Gastroesophageal sphincter (tissue), 4 donors: ENCODE results near the gene RAC2. TPM values are rescaled to one million over a fixed set of nuclear protein-coding genes. Genes with fewer than 3 reads are reported as not detected.

Source experiments
- ATAC-seq: fragments of 150-250 bp; one replicate; pipeline ENCODE4 v1.9.1; 2016; ENCODE audit warnings: mild to moderate bottlenecking, moderate library complexity
- H3K27ac ChIP-seq, 4 donors: fragments of 200-600 bp; sonication (generic) in 3 of 4; 1 replicate in 3 of 4; 2 replicates in 1 of 4; pipeline ENCODE4 v1.5.1; 2016 to 2019
- H3K27me3 ChIP-seq: fragments of 200-600 bp; sonication (generic); one replicate; pipeline ENCODE4 v1.5.1; 2019
- H3K36me3 ChIP-seq, 2 donors: fragments of 200-600 bp; sonication (generic); one replicate each; pipeline ENCODE4 v1.5.1; 2019; ENCODE audit warnings: control low read depth in 1 of 2
- H3K4me1 ChIP-seq, 3 donors: fragments of 200-600 bp; sonication (generic); 1 replicate in 2 of 3; 2 replicates in 1 of 3; pipeline ENCODE4 v1.5.1; 2016 to 2019; ENCODE audit warnings: control low read depth in 2 of 3
- H3K4me3 ChIP-seq, 2 donors: fragments of 200-600 bp; sonication (generic); one replicate each; pipeline ENCODE4 v1.5.1; 2019; ENCODE audit warnings: mild to moderate bottlenecking in 1 of 2, moderate library complexity in 1 of 2
- H3K9me3 ChIP-seq, 3 donors: fragments of 200-600 bp; sonication (generic); one replicate each; pipeline ENCODE4 v1.5.1; 2017 to 2019; ENCODE audit warnings: control low read depth in 2 of 3
- CTCF ChIP-seq, 4 experiments: fragments of 200-600 bp in 2 of 4; fragments of 450-650 bp in 2 of 4; sonication (generic) in 1 of 4; IDR thresholded peaks; one replicate each; pipeline ENCODE4 v1.5.1; 2017 to 2019; ENCODE audit warnings: antibody characterized with exemption in 4 of 4, mild to moderate bottlenecking in 2 of 4, moderate library complexity in 2 of 4
- EP300 ChIP-seq: sonication (generic); formaldehyde crosslinking; IDR thresholded peaks from one replicate; pipeline ENCODE4 v1.6.1; 2017; ENCODE audit warnings: antibody characterized with exemption, mild to moderate bottlenecking
- POLR2A ChIP-seq, 2 donors: fragments of 450-650 bp; IDR thresholded peaks; one replicate each; pipeline ENCODE4 v1.6.1; 2017; ENCODE audit warnings: antibody characterized with exemption in 2 of 2, mild to moderate bottlenecking in 2 of 2, moderate library complexity in 1 of 2
- POLR2AphosphoS5 ChIP-seq: sonication (generic); formaldehyde crosslinking; IDR thresholded peaks from one replicate; pipeline ENCODE4 v1.6.1; 2017; ENCODE audit warnings: antibody characterized with exemption
- WGBS, 2 donors: methylation state at CpG; one replicate each; pipeline ENCODE4 v1.1.5; 2018; ENCODE audit warnings: low coverage in 1 of 2; 5-methylcytosine and 5-hydroxymethylcytosine counted together
- total RNA-seq, 4 donors: library from RNA; depleted of rRNA; stranded (reverse); fragments of >200 nt; gene quantifications; one replicate each; pipeline ENCODE4 v1.1.0, GENCODE V29; 2016

Gene RAC2
- total RNA-seq, 4 donors from 2014 or later: 2.0 to 11.3 (median 6.4) TPM

DNA sequence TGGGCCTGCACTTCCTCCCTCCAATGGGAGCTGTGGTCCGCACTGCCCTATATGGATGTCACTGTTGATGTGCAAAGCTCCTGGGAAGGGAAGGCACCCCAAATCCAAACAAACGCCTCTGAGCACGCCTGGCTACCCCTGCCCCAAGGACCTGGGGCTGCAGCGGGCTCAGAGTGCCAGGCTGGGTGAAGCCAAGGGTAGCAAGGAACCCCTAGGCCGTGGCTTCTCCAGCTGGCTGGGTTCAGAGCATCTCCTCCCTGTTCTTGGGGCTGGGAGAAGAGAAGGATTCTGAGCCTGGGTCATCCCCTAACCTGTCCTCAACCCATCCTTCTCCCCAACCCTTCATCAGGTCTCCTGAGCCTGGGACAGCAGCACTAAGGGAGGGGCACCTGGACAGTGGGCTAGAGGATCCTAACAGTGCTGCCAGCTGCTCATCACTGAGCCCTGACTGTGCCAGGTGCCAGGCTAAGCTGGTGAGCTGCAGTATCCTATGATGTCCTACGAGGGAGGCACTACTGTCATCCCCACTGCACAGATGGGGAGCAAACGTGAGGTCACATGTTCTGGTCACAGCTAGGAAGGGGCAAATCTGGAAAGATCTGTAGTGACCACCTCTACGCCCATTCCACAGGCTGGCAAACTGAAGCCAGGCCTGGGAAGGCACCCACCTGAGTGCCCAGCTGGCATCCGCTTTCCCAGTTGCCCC, 34.8 kb downstream of the RAC2 start:
- TF ChIP-seq CTCF (IDR thresholded peaks at IDR 0.05) (no peak), POLR2AphosphoS5 (no peak), EP300 (no peak), POLR2A (IDR thresholded peaks at IDR 0.05) (no peak)
- no peak for ATAC-seq
- 80 to 87% methylated on average over 3 of the region's 9 CpGs for WGBS, 2 donors
- no peak overlapping the region for H3K27ac ChIP-seq
- peaks cover 41% of the 10 kb centered on the region for H3K27me3 ChIP-seq
- no peak overlapping the region for H3K4me3 ChIP-seq
- H3K9me3 ChIP-seq: no peaks in the 10 kb centered on the region
- peaks cover 0 to 4% (median 0%) of the 10 kb centered on the region in 3 donors for H3K4me1 ChIP-seq
- no peaks in the 10 kb centered on the region for H3K36me3 ChIP-seq

- Histone ChIP-seq H3K4me1 (peaks cover 0 to 4% (median 0%) of the 10 kb centered on the region in 3 donors), H3K36me3 (no peaks in the 10 kb centered on the region), H3K27ac (no peak overlapping the region), H3K4me3 (no peak overlapping the region), H3K9me3 (no peaks in the 10 kb centered on the region), H3K27me3 (peaks cover 34% of the 10 kb centered on the region)
- no CpG with 5 or more reads among the region's 7 CpGs for WGBS, 2 donors
- TF ChIP-seq EP300 (no peak), CTCF (IDR thresholded peaks at IDR 0.05) (no peak), POLR2AphosphoS5 (no peak), POLR2A (IDR thresholded peaks at IDR 0.05) (no peak)
- ATAC-seq: no peak
Observed at GRCh38 chr22:37208401-37209139, 35.5 kb downstream of the RAC2 start.

- Histone ChIP-seq H3K27me3 (peaks cover 28% of the 10 kb centered on the region), H3K4me1 (peaks cover 0 to 4% (median 0%) of the 10 kb centered on the region in 3 donors), H3K9me3 (no peaks in the 10 kb centered on the region), H3K4me3 (no peak overlapping the region), H3K27ac (no peak overlapping the region), H3K36me3 (no peaks in the 10 kb centered on the region)
- no peak for ATAC-seq
- TF ChIP-seq EP300 (no peak), POLR2A (IDR thresholded peaks at IDR 0.05) (no peak), CTCF (IDR thresholded peaks at IDR 0.05) (no peak), POLR2AphosphoS5 (no peak)
- 90 to 92% methylated on average over 2 of the region's 7 CpGs for WGBS, 2 donors
Observed at GRCh38 chr22:37207981-37208380, 36.1 kb downstream of the RAC2 start.

DNA sequence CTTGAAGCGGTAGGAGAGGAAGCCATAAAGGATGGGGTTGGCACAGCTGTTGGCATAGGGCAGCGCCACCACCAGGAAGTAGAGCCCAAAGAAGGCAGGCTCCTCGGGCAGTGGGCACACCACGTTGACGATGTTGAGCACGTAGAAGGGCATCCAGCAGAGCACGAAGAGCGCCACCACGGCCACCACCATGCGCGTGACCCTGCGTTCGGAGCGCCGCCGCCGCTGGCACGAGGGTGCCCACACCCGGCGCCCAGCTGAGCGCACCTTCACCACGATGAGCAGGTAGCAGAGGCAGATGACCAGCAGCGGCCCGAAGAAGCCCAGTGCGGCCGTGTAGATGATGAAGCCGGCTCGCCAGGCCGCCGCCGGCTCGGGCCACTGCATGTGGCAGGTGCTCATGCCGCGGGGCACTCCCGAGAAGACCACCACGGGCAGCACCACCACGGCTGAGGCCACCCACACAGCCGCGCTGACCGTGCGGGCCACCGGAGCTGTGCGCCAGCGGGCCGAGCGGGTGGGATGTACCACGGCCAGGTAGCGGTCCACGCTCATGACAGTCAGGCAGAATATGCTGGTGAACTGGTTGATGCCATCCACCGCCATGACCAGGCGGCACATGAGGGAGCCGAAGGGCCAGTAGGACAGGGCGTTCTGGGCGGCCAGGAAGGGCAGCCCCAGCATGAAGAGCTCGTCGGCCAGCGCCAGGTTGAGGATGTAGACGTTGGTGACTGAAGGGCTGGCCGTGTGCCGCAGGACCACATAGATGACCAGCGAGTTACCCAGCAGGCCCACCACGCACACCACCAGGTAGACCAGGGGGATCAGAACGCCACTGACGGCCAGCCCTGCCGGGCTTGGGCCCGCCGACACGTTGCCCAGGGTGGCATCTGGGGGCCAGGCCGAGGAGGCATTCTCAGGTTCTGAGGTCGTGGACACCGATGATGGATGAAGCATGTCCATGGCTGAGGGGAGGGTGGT, 36.9 kb downstream of the RAC2 start:
- no peak for ATAC-seq
- peaks cover 21% of the 10 kb centered on the region for H3K27me3 ChIP-seq
- H3K4me3 ChIP-seq: no peak overlapping the region
- H3K36me3 ChIP-seq: no peaks in the 10 kb centered on the region
- no peak for TF ChIP-seq CTCF (IDR thresholded peaks at IDR 0.05)
- TF ChIP-seq POLR2A (IDR thresholded peaks at IDR 0.05): no peak
- no peak for TF ChIP-seq POLR2AphosphoS5
- TF ChIP-seq EP300: no peak
- H3K27ac ChIP-seq: no peak overlapping the region
- WGBS, 2 donors: 90 to 91% methylated on average over 13 of the region's 71 CpGs
- no peaks in the 10 kb centered on the region for H3K9me3 ChIP-seq
- H3K4me1 ChIP-seq: no peaks in the 10 kb centered on the region
